HUES48 (cell line): ENCODE results near the gene POU2F2.

Experiments
- H3K27ac ChIP-seq: one replicate; pipeline ENCODE4 v1.7.0; 2013; ENCODE audit warnings: low read depth, low read length, inconsistent platforms
- H3K27me3 ChIP-seq: 2 replicates; pipeline ENCODE4 v1.6.1; 2013; ENCODE audit warnings: mild to moderate bottlenecking, low read length; ENCODE audit not compliant: control insufficient read depth, insufficient read depth
- H3K36me3 ChIP-seq: 2 replicates; pipeline ENCODE4 v1.6.1; 2013; ENCODE audit warnings: low read length; ENCODE audit not compliant: control insufficient read depth, insufficient read depth
- H3K4me1 ChIP-seq: 2 replicates; pipeline ENCODE4 v1.6.1; 2013; ENCODE audit warnings: mild to moderate bottlenecking, low read length; ENCODE audit not compliant: control insufficient read depth, insufficient read depth
- H3K4me3 ChIP-seq: 2 replicates; pipeline ENCODE4 v1.5.1; 2013; ENCODE audit warnings: mild to moderate bottlenecking, low read depth, low read length
- H3K9ac ChIP-seq: 2 replicates; pipeline ENCODE4 v1.6.1; 2013; ENCODE audit warnings: mild to moderate bottlenecking, low read depth, low read length, moderate library complexity
- H3K9me3 ChIP-seq: 2 replicates; pipeline ENCODE4 v1.6.1; 2013; ENCODE audit warnings: low read length; ENCODE audit not compliant: control insufficient read depth, insufficient read depth

Gene POU2F2

DNA sequence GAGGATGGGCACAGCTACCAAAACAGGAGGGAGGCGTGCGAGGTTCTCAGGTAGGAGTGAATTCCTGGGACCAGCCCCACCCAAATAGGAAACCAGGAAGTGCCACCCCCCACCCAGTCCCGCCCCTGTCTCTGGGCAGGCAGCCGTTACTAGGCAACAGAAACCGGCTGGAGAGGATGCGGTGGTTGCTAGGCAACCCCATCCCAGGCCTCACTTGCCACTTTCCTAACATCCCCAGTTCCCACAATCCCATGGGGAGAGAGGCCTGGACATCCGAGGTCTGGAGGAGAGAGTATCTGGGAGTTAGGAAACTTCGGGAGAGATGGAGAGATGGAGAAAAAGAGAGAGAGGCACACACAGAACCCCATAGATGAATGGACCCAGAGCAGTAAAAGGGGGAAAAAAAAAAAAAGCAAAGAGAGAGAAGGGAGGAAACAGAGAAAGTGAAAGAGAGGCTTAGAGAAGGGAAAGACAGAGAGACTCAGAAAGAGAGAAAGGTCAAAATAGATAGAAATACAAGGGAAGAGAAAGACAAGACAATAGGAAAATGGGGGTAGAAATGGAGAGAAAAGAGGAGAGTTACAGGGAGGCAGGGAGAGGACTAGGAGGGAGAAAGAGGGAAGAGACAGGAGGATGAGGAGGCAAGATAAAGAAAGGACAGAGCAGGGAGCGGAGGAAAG, 66.0 kb downstream of the POU2F2 start:
- Histone ChIP-seq H3K27me3 (no peaks in the 10 kb centered on the region), H3K36me3 (peaks cover 47% of the 10 kb centered on the region), H3K4me1 (peaks cover 15% of the 10 kb centered on the region; the same call in 1 of the 2 replicates), H3K9ac (no peak overlapping the region), H3K9me3 (no peaks in the 10 kb centered on the region), H3K4me3 (no peak overlapping the region), H3K27ac (no peak overlapping the region)

DNA sequence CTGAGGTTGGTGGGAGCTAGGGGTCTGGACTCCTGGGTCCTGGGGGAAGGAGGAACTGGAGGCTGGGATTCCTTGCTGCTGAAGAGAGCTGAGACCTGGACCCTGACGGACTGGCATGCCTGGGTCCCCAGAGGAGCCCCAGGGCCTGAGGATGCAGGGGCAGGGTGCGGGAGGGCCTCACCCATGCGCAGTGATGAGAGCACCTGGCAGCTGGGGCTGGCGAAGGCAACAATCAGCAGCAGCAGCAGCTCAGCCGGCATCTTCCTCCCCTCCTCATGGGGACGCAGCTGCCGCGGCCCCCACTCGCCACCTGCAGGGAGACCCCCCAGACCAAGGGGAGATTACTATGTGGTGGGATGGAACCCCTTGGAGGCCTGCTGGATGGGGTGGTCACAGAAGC, 66.7 kb downstream of the POU2F2 start:
- Histone ChIP-seq H3K4me3 (no peak overlapping the region), H3K36me3 (peaks cover 50% of the 10 kb centered on the region), H3K4me1 (peaks cover 11% of the 10 kb centered on the region; the same call in 1 of the 2 replicates), H3K27ac (no peak overlapping the region), H3K9ac (no peak overlapping the region), H3K27me3 (no peaks in the 10 kb centered on the region), H3K9me3 (no peaks in the 10 kb centered on the region)

DNA sequence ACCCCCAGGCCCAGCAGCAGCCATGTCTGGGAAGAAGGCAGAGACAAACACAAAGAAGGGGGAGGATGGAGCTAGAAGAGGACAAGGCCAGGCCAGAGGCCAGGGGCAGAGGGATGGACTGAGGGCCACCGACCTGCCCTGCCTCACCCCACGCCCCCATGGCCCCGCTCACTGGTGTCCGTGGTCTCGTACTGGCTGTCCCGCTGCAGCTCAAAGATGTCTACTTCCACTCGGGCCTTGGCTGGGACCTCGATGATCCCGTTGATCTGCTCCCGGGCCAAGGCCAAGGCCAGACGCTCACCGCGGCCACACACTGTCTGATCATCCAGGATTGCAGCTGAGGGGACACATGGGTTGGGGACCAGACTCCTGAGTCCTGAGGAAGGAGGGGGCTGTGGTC, 67.2 kb downstream of the POU2F2 start:
- Histone ChIP-seq H3K9me3 (no peaks in the 10 kb centered on the region), H3K27ac (no peak overlapping the region), H3K4me1 (peaks cover 8% of the 10 kb centered on the region; the same call in 1 of the 2 replicates), H3K4me3 (no peak overlapping the region), H3K36me3 (peaks cover 53% of the 10 kb centered on the region), H3K27me3 (no peaks in the 10 kb centered on the region), H3K9ac (no peak overlapping the region)

DNA sequence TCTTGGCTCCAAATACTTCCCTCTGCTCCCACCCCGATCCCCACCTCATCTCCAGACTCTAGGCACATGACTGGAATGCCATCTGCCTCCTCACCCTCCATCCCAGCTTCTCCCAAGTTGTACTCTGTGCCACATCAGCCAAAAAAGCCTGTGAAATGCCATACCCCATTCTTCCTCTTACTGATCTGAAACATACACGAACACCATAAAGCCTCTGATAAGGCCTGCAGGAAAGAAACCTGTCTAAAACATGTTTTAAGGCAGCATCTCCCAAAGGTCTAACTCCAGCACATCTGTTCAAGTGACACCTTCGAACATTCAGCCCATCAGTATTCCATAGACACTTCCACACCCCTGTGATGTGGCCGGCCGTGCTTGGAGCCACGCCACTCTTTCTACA, 67.8 kb downstream of the POU2F2 start:
- Histone ChIP-seq H3K27ac (no peak overlapping the region), H3K4me1 (peaks cover 8% of the 10 kb centered on the region; the same call in 1 of the 2 replicates), H3K27me3 (no peaks in the 10 kb centered on the region), H3K36me3 (peaks cover 59% of the 10 kb centered on the region), H3K9me3 (no peaks in the 10 kb centered on the region), H3K9ac (no peak overlapping the region), H3K4me3 (no peak overlapping the region)

DNA sequence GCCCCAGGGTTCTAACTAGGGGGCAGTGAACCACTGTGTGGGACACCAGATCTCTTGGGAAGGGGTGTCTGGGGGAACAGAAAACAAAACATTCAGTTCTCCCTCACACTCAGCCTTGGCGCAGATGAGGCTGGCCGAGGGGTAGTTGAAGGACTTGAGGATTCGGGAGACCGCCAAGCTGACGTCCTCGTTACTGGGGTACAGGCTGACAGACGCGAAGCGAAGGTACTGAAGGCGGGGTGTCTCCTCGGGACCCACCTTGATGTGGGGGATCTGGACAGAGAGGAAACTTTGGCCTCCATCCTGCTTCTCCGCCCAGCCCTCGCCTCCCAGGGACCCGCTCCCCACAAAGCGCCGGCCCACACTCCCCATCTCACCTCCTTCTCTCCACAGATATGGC, 69.9 kb downstream of the POU2F2 start:
- Histone ChIP-seq H3K27me3 (no peaks in the 10 kb centered on the region), H3K36me3 (peaks cover 74% of the 10 kb centered on the region), H3K4me1 (no peaks in the 10 kb centered on the region), H3K9me3 (no peaks in the 10 kb centered on the region), H3K9ac (no peak overlapping the region), H3K4me3 (no peak overlapping the region), H3K27ac (no peak overlapping the region)

DNA sequence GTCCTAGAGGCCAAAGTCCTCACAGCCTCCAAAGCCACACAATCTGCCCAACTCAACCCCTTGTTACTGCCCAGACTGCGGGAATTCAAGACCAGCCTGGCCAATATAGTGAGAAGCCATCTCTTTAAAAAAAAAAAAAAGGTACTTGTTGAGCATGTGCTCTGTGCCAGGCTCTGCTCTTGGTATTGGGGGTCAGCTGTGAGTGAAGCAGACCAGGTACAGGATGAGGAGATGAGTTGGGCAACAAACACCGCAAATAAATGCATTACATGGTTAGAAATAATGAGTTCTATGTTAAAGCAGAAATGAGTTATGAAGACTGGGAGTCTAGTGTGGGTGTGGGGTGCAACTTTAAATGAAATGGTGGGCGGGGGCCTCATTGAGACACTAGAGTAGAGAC, 72.1 kb downstream of the POU2F2 start:
- H3K4me1 ChIP-seq, result no peaks in the 10 kb centered on the region

DNA sequence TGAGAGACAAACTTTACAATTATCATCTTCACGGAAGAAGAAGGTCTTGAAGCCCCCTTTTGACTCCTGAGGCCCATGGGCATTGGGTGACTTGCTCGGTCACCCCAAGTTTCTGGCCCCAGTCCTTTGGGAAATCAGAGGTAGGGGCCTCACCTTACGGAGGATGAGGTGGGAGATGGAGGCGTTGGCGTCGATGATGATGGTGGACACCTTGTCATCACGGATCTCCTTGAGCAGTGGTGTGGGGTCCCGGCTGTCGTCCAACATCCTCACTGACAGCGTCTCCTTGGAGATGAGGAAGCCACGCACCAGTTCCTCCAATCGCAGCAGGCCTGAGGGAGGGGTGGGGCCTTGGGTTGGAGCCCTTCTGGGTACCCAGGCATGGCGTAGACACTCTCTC, 73.0 kb downstream of the POU2F2 start:
- no peak overlapping the region for H3K4me3 ChIP-seq
- H3K36me3 ChIP-seq, result peaks cover 83% of the 10 kb centered on the region
- no peak overlapping the region for H3K9ac ChIP-seq
- H3K4me1 ChIP-seq, result no peaks in the 10 kb centered on the region
- no peaks in the 10 kb centered on the region for H3K9me3 ChIP-seq
- H3K27me3 ChIP-seq, result no peaks in the 10 kb centered on the region
- H3K27ac ChIP-seq, result no peak overlapping the region

More for the DNA sequence above, 72.1 kb downstream of the POU2F2 start:
- Histone ChIP-seq H3K9me3 (no peaks in the 10 kb centered on the region), H3K4me3 (no peak overlapping the region), H3K27me3 (no peaks in the 10 kb centered on the region), H3K36me3 (peaks cover 83% of the 10 kb centered on the region), H3K9ac (no peak overlapping the region), H3K27ac (no peak overlapping the region)

DNA sequence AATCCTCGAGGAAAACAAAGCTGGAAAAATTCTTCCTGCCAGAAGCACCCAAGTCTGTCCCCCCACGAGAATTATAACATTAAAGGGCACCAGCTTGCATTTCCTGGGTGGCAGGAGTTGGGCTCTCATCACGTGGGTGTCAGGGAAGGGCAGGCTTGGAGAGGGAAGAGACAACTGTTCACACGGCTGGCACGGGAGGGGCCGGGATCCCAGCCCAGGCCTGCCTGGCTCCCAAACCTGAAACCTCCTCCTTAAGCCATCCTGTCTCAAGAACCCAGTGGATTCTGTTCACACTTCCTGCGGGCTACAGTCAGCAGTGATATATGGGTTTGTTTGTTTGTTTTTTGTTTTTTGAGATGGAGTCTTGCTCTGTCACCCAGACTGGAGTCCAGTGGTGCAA, 74.4 kb downstream of the POU2F2 start:
- Histone ChIP-seq H3K4me1 (no peaks in the 10 kb centered on the region), H3K4me3 (no peak overlapping the region), H3K27me3 (no peaks in the 10 kb centered on the region), H3K36me3 (peaks cover 83% of the 10 kb centered on the region), H3K27ac (no peak overlapping the region), H3K9ac (no peak overlapping the region), H3K9me3 (no peaks in the 10 kb centered on the region)

DNA sequence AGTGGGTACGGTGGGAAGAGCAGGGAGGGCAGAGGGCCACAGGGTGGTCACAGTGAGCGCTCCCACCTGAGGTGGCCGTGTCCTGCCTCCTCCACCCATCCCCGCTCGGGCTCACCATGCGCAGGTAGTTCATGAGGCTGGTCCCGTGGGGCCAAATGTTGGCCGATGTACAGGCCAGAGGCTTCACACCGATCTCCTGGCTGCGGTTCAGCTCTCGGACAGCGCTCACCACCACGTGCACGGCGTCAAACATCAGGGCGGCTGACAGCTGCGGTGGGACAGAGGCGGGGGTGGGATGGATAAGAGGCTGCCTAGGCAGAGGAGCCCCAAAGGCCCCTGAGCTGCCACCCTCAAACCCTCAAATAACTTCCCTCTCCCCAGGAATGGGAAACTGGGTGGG, 78.0 kb downstream of the POU2F2 start:
- Histone ChIP-seq H3K36me3 (peaks cover 81% of the 10 kb centered on the region), H3K27me3 (no peaks in the 10 kb centered on the region), H3K27ac (no peak overlapping the region), H3K9me3 (no peaks in the 10 kb centered on the region), H3K9ac (no peak overlapping the region), H3K4me3 (no peak overlapping the region), H3K4me1 (no peaks in the 10 kb centered on the region)

DNA sequence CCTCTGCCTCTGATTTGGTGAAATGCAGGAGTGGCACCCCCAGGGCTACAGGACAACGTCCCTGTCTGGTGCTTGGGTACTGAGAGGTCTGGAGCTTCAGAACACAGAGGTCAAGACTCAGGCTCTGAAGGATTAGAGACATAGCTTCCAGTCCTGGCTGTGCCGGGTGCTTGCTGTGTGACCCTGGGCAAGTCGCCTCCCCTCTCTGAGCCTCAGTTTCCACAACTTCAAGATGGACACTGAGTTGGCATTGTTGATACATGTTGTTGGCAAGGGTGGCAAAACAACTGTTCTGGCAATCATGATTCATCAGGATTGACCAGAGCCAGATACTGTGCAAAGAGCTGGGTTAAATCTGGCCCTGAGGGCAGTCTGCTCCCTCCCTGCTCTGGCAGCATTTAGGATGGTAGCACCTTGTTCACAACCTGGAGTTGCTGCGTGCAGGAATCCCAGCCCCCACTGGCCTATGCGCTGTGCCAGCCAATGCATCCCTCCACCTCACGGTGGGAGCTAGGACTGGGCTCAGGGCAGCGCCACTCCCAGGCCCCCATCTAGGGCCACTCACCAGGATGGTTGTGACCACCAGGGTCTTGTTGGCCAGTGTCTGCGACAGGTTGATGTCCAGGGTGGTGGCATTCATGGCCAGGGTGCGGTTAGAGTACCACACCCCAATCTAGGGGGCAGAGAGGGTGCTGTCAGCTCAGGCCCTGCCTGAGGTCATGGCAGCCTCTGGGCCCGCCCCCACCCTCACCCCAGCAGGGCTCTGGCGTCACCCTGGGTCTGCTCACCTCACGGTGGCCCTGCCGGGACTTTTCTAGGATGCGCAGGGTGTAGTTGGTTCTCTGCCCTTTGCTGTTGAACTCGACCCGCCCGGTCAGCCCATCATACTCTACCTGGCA, 79.0 kb downstream of the POU2F2 start:
- H3K27ac ChIP-seq, result no peak overlapping the region
- H3K4me3 ChIP-seq, result no peak overlapping the region
- peaks cover 80% of the 10 kb centered on the region for H3K36me3 ChIP-seq
- H3K9me3 ChIP-seq, result no peaks in the 10 kb centered on the region
- H3K27me3 ChIP-seq, result no peaks in the 10 kb centered on the region
- H3K9ac ChIP-seq, result no peak overlapping the region
- no peaks in the 10 kb centered on the region for H3K4me1 ChIP-seq

DNA sequence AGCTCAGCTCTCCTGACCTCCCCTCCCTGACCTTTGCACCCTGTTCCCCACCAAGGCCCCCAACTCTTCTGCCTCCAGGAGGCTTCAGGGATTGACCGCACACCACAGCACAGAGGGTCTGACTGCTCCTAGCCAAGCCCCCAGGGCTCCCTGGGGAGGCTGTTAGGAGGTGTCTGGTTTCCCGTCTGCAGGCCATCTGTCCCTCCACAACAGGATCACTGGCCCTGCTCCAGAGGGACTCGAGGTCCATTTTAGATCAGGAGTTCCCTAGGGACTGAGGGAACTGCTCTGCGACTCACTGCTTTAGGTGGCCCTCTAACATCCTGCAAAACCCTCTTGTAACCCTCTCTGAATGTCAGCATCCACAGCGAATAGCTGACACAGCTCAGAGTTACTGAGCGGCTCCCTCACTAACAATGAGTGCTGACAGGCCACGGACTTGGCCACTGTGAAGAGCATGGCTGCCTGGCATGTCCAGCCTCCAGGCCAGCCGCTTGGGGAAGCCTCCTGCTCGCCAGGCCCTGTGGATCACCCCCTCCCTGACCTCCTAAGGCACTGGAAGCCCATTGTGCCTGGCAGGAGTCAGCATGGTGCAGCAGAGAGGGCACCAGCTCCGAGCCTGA, 79.9 kb downstream of the POU2F2 start:
- Histone ChIP-seq H3K27ac (no peak overlapping the region), H3K9me3 (no peaks in the 10 kb centered on the region), H3K27me3 (no peaks in the 10 kb centered on the region), H3K4me1 (no peaks in the 10 kb centered on the region), H3K36me3 (peaks cover 73% of the 10 kb centered on the region), H3K9ac (no peak overlapping the region), H3K4me3 (no peak overlapping the region)
